DMS 273 (cell line): ENCODE data around the gene ZNF385A.
"Not testable (repeated sequence)": the region's sequence is repeated elsewhere in the genome, so short reads cannot be mapped to it uniquely, and the experiment has no call there.

Experiments used
- DNase-seq: peaks from one replicate; lab custom pipeline; 2025; ENCODE audit not compliant: unreplicated experiment; lab: John Stamatoyannopoulos, UW

ZNF385A gene

DNA sequence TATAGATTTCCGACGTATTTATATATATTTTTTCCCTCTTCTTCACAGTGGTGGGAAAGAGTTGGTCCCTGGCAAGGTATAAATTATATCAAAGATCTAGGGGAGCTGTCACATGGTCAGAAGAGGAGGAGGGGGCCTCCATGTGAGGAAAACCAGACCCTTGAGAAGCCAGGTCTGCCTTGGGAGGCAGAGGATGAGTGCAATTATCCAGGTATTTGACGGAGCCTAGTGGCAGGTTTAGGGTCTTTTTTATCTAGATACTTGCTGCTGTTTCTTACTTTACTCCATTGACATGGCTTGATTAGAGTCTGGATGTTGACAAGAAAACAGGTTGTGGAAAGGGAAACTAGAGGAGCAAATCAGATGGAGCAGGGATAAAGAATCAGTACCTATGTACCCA lies 54.1 kb downstream of the ZNF385A start:
- DNase-seq, result no peak

DNA sequence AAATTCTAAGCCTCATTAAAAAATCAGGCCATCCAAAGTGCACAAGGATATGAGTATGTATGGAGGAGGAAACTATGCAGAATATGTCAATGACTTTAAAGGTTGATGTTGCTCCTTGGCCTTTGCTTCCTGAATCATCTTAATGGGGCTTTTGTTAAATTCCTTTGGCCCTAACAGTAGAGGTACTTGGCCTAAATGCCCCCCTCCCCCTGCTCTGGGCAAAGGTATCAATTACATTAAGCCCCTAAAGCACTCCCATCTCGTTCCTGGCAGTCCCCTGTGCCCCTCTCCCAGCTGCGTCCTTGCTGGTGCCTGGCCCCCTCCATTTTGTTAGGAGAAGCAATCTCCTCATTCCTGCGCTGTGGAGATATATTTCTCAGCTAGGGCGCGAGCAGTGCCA lies 54.8 kb downstream of the ZNF385A start:
- no peak for DNase-seq

DNA sequence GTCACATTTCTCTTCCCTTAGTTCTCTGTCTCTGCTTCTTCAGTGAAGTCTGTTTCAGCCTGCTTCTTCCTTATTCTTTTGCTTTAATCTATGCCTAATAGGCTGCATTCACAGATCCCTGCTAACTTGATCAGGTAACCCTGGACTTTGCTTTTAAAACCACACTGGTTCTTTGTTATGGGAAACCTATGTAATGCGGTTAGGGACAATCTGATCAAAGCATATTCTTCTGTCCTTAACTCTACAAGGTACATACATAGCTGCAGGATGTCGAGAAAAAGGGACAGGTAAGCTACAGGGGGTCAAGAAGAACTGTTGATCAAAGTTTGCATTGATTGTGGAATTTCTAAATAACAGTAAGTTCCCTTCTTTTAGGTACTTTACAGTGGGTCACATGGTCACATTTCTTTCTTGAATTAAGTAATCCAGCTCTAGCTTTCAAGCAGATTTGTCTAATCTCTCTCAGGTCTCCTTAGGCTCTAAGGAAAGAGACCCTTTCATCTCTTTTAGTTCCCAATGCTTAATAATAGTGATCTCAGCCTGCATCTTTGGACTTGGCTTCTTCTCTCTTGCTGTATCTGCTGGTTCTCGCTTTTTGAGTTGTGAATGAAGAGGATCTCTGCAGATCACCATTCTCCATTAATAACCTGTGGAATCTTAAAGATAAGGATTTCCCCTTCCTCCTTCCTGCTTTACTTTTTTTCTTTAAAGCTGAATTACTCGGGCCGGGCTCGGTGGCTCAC lies 55.8 kb downstream of the ZNF385A start:
- no peak for DNase-seq

DNA sequence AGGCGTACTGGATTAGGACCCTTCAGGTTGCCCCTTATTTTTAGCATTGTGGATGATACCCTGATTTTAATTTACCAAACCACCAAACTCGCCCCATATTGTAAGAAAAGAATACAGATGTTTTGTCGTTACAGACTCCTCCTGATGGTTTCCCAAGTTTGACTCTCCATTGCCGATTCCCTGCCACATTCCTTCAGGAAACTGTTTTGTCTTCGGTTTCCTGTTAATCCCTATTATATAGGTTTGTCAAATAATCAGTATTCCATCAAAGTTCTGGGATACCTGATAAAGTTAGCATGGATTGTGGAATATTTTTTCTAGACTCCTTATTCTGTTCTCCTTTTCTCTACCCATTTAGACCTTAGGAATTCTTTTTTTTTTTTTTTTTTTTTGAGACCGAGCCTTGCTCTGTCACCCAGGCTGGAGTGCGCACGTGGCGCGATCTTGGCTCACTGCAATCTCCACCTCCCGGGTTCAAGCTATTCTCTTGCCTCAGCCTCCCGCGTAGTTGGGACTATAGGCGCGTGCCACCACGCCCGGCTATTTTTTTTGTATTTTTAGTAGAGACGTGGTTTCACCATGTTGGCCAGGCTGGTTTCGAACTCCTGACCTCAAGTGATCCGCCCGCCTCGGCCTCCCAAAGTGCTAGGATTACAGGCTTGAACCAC lies 59.0 kb downstream of the ZNF385A start:
- not testable (repeated sequence) for DNase-seq

DNA sequence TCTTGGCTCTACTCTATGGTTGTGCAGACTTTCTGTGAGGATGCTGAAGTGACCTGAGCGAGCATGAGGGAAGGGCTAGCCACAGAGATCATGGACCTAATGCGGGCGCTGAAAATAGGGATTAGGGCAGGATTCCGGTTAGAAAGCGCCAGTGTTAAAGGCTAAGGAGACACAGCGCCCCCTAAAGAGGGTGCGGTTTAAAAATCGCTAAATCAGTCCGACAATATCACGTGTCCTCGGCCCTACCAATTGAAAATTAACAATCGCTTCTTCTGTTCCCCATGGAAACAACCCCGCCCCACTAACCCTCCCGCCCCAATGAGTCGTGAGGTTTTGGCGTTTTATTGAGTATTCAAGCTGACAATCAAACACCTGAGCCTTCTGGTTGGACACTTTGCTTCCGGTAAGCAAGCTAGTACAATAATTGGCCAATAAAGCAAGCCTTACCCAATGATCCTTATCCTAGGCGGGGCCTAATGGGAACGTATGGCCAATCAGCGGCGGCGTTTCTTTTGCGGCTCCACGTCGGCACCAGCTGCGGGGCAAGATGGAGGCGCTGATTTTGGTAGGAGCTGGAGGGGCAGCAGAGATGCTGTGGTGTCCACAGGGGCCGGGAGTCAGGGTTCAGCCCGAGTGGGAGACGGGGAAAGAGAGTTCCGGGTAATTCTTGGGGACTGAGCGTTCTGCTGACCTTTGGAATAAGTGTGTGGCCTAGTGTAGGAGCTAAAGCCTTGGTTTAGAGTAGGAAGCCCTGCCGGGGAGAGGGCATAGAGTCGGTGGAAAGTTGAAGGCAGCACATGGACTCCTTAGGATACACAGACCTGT lies 59.7 kb downstream of the ZNF385A start, which contains the start of gene COPZ1:
Gene COPZ1 (plus strand): TSS at position 515 of the 825 bp plus-strand sequence. CDS start 33 bp downstream, at position 548.
- DNase-seq, result peak; percentile 99

DNA sequence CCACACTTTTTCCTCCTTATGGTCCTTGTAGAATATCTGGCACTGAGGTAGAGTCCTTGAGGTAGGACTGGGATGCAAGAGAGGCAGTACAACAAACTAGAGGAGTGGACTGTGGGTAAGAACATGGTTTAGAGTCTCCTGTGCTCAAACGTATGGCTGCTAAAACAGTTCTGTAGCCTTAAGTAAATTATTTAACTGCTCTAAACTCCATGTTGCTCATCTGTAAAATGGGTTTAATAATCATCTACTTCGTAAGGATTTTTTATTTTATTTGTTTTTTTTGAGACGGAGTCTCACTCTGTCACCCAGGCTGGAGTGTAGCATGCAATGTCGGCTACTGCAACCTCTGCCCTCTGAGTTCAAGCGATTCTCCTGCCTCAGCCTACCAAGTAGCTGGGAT lies 63.2 kb downstream of the ZNF385A start:
- no peak for DNase-seq
